ENCODE data around the gene CTSE.
"Not testable (repeated sequence)": the region's sequence is repeated elsewhere in the genome, so short reads cannot be mapped to it uniquely, and the experiment has no call there.

CTSE gene

DNA sequence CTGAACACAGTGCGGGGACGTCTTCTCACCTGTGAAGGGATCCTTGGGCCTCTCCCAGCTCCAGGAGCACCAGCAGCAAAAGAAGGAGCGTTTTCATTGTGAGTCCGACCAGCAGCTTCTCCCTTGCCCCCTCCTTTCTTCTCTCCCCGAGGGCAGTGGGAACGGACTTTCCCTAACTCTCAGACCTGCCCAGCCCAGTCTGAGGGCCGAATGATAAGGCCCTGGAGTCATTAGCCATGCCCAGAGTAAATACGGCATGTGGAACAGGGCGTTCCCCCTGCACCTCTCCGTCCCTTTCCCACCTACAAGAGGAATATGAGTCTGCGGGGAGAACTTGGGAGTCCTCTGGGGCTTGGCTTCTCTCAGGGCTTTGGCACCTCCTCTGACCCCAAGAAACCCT is at the start of gene CTSE:
CTSE (minus strand) TSS at position 201 of the 400 bp plus-strand sequence; CDS start at position 97, 104 bp downstream.
- no peak for DNase-seq

DNA sequence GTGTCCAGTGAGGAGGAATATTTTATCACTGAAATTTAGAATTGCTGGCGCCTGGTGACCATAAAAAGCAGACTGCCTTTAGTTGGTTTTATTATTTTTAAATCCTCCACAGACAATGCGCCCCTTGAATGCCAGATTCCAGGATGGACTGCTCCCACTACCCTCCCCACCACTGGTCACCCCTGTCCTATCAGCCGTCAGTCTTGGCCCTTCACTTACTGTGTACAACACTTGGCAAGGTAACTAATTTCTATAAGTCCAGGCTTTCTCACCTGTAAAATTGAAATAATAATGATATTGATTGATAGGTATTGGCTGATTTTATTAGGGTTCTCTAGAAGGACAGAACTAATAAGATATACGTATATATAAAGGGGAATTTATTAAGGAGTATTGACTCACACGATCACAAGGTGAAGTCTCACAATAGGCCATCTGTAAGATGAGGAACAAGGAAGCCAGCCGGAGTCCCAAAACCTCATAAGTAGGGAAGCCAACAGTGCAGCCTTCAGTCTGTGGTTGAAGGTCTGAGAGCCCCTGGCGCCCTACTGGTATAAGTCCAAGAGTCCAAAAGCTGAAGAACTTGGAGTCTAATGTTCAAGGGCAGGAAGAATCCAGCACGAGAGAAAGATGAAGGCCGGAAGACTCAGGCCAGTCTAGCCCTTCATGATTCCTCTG is 47.1 kb upstream of the CTSE start:
- no peak for DNase-seq

DNA sequence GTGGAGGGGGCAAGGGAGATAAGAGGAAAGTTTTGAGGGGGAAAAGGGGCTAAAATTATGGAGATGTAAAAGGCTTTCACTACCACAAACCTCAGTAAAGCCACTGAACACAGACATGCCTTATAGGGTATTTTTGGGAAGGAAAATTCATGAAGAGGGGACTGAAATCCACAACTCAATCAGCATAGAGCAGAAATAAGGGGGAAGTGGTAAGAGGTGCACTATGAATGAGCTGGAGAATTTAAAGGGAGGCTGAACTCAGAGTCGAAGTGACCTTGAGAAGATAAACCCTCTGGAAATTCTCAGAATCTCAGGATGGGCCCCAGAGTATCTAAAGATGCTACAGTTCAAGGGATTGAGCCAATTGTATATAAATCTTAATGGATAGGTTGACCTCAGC is 44.6 kb upstream of the CTSE start:
- DNase-seq, result no peak

DNA sequence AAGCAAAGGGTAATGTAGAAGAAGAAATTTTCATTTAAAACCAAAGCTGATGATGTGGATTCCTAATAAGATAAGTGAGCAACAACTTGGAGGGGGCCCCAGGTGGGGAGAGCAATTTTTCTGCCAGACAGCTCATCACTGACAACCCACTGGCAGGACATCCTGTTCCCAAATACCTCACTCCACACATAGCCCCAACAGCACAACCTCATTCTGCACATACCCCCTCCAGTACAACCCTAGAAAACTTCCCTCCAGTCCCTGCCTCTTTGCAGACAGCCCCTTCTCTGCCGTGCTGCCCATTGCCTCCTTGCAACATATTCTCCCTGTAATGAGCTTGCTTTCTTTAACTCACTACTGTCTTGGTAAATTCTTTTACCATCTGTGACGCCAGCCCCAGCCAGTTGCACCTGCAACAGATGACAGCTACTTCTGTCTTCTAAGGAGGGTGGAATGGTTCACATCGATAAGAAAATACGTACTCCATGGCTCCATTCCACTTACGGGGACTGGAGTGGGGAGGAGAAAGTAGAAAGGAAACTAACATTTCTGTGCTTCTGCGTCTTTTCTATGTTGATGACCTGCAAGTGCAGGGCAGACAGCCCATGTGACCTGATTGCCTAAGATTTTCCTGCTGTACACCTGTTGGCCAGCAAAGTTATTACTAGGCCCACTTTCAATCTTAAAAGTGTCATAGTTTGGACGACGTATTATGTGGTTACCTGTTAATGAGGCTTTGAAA is 44.0 kb upstream of the CTSE start:
- no peak for DNase-seq

DNA sequence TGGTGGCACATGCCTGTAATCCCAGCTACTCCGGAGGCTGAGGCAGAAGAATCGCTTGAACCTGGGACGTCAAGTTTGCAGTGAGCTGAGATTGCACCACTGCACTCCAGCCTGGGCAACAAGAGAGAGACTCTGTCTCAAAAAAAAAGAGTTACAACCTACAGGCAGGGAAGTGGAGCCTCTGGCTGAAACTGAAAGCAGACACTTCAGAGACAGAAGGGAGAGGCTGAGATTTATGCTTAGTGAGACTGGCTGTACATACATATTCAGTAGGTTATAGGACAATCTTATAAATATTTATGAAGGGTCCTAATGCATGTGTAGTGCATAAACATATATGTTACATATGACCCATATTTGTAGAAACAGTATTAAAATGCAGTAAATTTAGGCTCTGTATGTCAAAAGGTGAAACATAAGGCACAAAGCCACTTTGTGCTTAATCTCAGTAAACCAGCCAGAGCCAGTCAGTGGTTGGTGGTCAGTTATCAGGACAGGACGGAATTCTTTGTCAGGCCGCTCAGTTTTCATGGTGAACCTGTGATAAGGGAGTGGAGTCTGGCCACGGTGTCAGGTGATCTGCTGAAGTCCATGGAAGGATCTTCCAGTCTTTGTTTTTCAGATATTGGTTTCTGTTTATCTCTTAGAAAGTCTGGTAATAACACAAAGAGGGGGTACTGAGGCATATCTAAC is 42.9 kb upstream of the CTSE start:
- peak; percentile 13 for DNase-seq

DNA sequence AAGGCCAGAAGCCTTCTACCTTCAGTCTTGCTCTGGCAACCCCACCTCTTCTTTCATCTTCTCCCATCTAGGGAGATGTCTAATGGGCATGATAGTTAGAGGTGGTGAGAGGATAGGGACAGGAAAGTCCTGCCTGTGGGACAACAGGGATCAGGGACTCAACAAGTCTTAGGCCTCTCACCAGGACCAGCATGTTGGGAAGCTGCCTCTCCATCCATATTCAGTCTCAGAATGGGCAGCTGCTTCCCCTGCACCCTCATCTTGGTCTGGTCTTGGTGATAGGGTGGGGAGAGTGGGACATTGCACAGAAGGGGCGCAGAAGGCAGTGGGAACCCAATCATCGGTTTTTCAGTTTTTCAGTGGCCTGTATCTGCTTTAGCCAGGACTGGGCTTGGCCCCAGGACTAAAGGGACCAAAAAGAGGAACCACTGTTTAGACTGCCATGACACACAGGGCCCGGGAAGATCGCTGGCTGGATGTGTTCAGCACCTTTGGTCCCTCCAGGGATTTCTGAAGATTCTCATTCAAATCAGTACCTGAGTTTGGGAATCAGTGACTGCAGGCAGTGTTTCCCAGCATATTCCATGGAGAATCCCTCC is 42.0 kb upstream of the CTSE start:
- DNase-seq, result no peak

DNA sequence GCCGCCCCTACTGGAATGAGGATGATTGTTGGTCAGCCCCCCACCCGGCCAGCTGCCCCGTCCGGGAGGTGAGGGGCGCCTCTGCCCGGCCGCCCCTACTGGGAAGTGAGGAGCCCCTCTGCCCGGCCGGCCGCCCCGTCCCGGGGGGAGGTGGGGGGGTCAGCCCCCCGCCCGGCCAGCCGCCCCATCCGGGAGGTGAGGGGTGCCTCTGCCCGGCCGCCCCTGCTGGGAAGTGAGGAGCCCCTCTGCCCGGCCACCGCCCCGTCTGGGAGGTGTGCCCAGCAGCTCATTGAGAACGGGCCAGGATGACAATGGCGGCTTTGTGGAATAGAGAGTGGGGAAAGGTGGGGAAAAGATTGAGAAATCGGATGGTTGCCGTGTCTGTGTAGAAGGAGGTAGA is 40.8 kb upstream of the CTSE start:
- not testable (repeated sequence) for DNase-seq

DNA sequence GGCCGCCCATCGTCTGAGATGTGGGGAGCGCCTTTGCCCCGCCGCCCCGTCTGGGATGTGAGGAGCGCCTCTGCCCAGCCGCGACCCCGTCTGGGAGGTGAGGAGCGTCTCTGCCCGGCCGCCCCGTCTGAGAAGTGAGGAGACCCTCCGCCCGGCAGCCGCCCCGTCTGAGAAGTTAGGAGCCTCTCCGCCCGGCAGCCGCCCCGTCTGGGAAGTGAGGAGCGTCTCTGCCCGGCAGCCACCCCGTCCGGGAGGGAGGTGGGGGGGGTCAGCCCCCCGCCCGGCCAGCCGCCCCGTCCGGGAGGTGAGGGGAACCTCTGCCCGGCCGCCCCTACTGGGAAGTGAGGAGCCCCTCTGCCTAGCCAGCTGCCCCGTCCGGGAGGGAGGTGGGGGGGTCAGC is 40.3 kb upstream of the CTSE start:
- not testable (repeated sequence) for DNase-seq

DNA sequence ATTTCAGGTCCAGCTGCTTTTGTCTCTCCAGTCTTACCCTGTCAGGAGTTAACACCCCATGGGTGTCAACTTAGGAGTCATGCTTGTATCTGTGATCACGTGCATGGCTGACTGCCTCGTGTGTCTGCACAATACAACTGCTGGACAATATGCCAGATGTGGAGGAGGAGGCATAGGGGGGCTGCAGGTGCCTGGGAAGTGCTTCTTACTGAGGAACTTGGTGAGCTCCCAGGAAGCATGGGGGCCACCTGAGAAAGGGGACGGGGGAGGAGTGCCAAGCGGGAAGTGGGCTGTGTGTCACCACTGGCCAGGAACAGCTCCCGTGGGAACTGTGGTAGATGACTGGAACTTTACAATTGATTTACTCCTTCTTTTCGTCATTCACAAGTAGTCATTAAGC is 38.8 kb upstream of the CTSE start:
- DNase-seq, result no peak

DNA sequence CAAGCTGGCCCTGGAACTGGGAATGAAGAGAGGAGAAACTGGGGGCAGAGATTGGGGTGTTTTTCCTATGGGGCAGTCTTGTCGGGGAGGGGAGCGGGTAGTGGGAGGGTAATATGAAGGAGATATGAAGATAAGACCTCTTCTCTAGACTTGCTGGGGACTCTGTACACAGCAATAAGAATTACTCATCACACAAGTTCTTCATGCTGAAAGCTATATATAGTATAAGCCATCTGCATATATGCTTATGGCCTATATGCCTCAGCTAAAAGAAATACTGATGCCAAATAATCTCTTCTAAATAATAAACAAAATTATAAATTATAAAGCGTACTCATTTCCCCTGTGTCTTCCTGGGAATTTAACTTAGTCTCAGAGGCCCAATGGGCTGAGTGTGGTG is 37.1 kb upstream of the CTSE start:
- no peak for DNase-seq

DNA sequence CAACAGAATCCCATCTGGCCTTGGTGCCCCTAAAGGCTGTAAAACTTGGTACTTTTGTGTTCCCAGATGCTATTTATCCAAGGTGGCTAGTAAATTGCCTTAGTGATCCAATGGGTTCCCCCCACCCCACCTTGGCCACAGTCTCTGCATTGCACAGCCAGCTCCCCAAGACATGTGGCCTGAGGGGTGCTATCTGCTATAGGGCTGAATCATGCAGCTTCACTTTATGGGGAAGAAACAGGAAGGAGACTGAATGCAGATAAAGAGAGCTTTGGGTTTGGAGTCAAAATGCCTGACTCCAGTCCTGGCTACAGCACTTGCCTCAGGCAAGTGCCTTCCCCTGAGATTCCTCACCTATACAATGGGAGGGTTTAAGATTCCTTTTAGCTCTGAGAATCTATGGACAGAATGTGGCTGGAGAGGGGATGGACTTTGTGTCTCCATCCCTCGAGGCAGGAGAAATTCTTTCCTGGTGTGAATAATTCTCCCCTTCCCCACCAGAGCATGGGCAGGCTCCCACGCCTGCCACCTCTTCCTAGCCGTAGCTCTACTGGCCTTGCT is 35.7 kb upstream of the CTSE start:
- DNase-seq, result no peak

DNA sequence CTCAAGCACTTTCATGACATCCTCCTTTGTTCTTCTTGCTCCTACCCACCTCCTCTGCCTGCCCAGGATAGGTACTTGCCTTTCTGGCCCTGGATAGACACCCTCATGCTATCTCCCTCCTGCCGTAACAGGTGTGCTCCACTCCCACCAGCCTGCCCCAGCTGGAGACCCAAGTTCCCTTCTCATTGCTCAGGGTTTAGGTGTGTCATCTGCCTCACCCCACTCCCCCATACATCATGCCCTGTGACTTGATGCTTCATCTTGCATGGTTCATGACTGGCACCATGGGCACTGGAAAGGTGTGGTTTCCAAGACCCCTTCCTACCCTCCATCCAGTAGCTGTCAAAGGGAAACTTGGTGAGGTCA is 35.2 kb upstream of the CTSE start:
- DNase-seq, result no peak

DNA sequence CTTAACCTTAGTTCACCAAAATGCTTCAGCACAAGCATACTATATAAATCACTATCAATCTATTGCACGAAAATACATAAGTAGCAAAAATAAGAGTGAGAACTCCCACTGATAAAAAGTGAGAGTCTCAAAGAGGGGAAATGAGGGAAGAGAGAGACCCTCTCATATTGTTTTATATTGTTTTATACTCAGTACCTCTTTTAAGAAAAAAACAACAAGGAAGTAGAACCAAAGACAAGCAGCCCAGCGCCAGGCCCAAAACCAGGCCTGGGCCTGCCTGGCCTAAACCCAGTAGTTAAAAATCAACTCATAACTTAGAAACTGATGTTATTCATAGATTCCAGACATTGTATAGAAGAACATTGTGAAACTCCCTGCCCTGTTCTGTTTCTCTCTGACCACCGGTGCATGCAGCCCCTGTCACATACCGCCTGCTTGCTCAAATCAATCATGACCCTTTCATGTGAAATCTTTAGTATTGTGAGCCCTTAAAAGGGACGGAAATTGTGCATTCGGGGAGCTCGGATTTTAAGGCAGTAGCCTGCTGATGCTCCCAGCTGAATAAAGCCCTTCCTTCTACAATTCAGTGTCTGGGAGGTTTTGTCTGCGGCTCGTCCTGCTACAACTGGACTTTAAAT is 34.7 kb upstream of the CTSE start:
- not testable (repeated sequence) for DNase-seq

DNA sequence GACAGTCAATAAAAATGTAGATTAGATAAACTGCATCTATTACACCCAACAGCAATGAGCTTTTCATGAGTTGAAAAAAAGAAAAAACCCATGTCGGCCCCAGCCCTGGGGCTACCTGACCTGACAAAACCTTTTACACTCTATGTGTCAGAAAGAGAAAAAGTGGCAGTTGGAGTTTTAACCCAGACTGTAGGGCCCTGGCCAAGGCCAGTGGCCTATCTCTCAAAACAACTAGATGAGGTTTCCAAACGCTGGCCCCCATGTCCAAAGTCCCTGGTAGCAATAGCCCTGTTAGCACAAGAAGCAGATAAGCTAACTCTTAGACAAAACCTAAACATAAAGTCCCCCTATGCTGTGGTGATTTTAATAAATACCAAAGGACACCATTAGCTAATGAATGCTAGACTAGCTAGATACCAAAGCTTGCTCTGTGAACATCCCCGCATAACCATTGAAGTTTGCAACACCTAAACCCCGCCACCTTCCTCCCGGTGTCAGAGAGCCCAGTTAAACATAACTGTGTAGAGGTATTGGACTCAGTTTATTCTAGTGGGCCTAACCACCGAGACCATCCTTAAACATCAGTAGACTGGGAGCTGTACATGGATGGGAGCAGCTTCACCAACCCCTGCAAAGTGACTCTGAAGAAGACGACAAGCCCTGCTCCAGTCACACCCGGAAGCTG is 32.1 kb upstream of the CTSE start:
- not testable (repeated sequence) for DNase-seq

DNA sequence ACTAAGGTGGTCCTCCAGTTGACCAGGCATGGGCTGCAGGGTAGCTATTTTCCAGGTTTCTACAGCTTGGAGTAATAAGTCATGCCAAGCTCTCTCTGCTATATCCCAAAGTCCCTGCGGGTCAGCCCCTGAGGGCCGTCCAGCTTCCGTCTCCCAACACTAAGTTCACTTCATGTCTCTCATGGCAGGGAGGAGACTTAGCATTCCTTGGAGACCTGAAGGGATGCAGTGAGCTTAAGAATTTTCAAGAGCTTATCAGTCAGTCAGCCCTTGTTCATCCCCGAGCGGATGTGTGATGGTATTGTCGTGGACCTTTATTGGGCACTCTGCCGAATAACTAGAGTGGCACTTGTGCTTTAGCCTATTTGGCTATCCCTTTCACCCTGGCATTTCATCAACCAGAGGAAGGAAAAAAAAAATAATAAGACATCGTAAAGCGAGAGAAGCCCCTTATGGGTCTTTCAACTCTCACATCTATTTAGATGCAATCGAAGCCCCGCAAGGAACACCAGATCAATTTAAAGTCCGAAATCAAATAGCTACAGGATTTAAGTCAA is 31.5 kb upstream of the CTSE start:
- not testable (repeated sequence) for DNase-seq

DNA sequence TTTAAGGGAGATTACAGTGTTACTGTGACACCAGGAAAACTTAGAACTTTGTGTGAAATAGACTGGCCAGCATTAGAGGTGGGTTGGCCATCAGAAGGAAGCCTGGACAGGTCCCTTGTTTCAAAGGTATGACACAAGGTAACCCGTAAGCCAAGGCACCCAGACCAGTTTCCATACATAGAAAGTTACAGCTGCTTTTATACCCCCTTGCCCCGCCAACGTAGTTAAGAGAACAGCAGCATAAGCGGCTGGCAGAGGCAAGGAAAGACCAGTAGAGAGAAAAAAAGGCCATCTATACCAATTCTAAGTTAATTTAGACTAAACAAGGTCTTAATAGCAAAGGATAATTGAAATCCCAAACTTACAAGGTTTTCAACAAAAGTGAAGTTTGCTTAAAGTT is 29.9 kb upstream of the CTSE start:
- not testable (repeated sequence) for DNase-seq

DNA sequence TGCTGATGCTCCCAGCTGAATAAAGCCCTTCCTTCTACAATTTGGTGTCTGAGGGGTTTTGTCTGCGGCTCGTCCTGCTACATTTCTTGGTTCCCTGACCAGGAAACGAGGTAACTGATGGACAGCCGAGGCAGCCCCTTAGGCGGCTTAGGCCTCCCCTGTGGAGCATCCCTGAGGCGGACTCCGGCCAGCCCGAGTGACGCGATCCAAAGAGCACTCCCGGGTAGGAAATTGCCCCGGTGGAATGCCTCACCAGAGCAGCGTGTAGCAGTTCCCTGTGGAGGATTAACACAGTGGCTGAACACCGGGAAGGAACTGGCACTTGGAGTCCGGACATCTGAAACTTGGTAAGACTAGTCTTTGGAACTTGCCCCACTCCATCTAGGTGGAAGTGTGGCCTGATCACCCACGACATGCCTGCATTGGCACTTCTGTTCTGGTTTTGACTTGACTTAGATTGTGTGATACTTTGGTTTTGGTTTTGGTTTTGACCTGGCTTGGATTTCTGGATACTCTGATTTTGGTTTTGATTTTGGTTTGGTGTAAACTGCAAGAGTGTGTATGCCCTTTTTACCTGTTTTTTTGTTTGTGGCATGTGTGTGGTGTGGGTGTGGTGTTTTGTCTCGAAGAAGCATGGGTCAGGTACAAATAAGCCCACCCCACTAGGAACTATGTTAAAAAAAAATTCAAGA is 29.4 kb upstream of the CTSE start, which contains the start of gene RHEX:
RHEX (plus strand) TSS at position 255 of the 692 bp plus-strand sequence. CDS start 44,656 bp downstream, outside the sequence.
- DNase-seq, result peak; percentile 36

DNA sequence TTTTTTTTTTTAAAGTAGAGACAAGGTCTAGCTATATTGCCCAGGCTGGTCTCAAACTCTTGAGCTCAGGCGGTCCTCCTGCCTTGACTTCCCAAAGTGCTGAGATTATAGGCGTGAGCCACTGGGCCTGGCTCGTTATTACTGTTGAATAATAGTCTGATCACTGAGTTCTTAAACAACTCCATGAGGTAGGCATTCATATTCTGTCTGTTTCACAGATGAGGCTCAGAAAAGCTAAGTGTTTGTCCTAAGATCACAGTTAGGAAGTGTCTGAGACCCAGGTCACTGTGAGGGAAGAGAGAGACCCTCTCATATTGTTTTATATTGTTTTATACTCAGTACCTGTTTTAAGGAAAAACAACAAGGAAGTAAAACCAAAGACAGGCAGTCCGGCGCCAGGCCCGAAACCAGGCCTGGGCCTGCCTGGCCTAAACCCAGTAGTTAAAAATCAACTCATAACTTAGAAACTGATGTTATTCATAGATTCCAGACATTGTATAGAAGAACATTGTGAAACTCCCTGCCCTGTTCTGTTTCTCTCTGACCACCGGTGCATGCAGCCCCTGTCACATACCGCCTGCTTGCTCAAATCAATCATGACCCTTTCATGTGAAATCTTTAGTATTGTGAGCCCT is 28.7 kb upstream of the CTSE start:
- not testable (repeated sequence) for DNase-seq

DNA sequence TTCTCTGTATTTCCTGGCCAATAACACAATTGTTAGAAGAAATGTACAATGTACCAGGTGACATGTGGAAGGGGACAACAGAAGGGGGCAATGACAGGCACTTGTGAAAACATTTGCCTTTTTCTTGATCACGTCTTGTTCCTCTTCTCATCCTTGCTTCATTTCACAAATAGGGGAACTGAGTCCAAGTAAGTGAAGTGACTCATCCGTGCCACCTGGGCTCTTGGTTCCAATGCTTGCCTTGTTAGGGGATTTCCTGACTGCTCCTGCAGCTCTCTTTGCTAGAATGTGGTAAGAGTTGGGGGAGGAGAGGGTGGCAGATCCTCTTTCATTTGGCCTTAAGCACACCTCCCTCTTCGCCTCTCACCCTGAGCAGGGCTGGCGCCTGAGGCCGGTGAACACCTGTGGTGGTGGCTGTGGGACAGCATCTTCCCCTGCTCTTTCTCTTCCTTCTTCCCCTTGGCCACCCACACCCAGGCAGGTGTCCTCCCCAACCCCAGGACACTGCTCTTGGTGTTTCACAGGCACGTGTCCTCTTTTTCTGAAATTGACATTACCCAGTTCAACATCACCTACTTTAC is 27.1 kb upstream of the CTSE start:
- DNase-seq, result peak; percentile 70

Data from stimulated activated CD4-positive, alpha-beta T cell treated with anti-CD3 and anti-CD28 coated beads, Interleukin-15, amount 100 ng/mL, for 24 hours (primary cell).